Astrocyte of the cerebellum (primary cell): ENCODE data around the gene SPECC1.

Experiments
- DNase-seq: peaks from one replicate; pipeline ENCODE4 v3.0.0-alpha.2; 2011; ENCODE audit warnings: low read depth
- H3K4me3 ChIP-seq: 2 replicates; pipeline ENCODE4 v1.5.1; 2011; ENCODE audit warnings: mild to moderate bottlenecking, low read depth, low read length, moderate library complexity
- CTCF ChIP-seq: IDR thresholded peaks from 2 replicates; pipeline ENCODE4 v1.5.1; 2012; ENCODE audit warnings: low read length, low read depth, moderate library complexity, mild to moderate bottlenecking; ENCODE audit errors: missing control alignments
- in situ Hi-C: cut with HindIII; loops from 2 replicates; pipeline ENCODE4 v1.10.0; 2017; ENCODE audit warnings: low sequenced_read_pairs

Gene SPECC1

GRCh38 chr17:20266806-20267458 lies 257.8 kb downstream of the SPECC1 start:
- in situ Hi-C loops: no loop called here
- DNase-seq: peak; percentile 67
- H3K4me3 ChIP-seq: no peak overlapping the region
- no peak for TF ChIP-seq CTCF

GRCh38 chr17:20267459-20267842 lies 258.3 kb downstream of the SPECC1 start:
- H3K4me3 ChIP-seq: no peak overlapping the region
- in situ Hi-C loops: no loop called here
- TF ChIP-seq CTCF: no peak
- DNase-seq: peak; percentile 2

GRCh38 chr17:20270369-20270768 lies 261.2 kb downstream of the SPECC1 start:
- in situ Hi-C loops: no loop called here
- no peak overlapping the region for H3K4me3 ChIP-seq

GRCh38 chr17:20271011-20271610 lies 262.0 kb downstream of the SPECC1 start:
- no peak for TF ChIP-seq CTCF
- in situ Hi-C loops: no loop called here
- H3K4me3 ChIP-seq: no peak overlapping the region
- DNase-seq: no peak

More at GRCh38 chr17:20270369-20270768, 261.2 kb downstream of the SPECC1 start:
- no peak for DNase-seq
- no peak for TF ChIP-seq CTCF

- H3K4me3 ChIP-seq: no peak overlapping the region
- in situ Hi-C loops: no loop called here
- no peak for DNase-seq
Observed at GRCh38 chr17:20273741-20274500, 264.8 kb downstream of the SPECC1 start.

GRCh38 chr17:20275653-20276052 lies 266.5 kb downstream of the SPECC1 start:
- in situ Hi-C loops: no loop called here
- H3K4me3 ChIP-seq: no peak overlapping the region
- TF ChIP-seq CTCF: no peak
- DNase-seq: no peak

More at GRCh38 chr17:20273741-20274500, 264.8 kb downstream of the SPECC1 start:
- no peak for TF ChIP-seq CTCF
